Small intestine (tissue), 7 donors: ENCODE measurements around the gene USP48. TPM values are rescaled to one million over a fixed set of nuclear protein-coding genes. Genes with fewer than 3 reads are reported as not detected.

ENCODE experiments used
- DNase-seq, 2 donors: peaks; one replicate each; pipeline versions ENCODE4 v3.0.0 to v3.0.0-alpha.2; 2013
- FAIRE-seq: peaks from 2 replicates; lab custom pipeline; 2012; peaks lifted over from hg19 to GRCh38; lab: Jason Lieb, UNC
- H3K27ac ChIP-seq, 3 donors: one replicate each; pipeline ENCODE4 v1.5.1; 2013; ENCODE audit warnings: low read length in 2 of 3, mild to moderate bottlenecking in 2 of 3, control low read depth in 1 of 3, inconsistent platforms in 1 of 3, low read depth in 1 of 3, moderate library complexity in 1 of 3
- H3K27me3 ChIP-seq, 3 donors: one replicate each; pipeline ENCODE4 v1.6.1; 2013; ENCODE audit warnings: low read length in 3 of 3, inconsistent platforms in 1 of 3; ENCODE audit not compliant: control insufficient read depth in 3 of 3, insufficient read depth in 3 of 3
- H3K36me3 ChIP-seq, 3 donors: one replicate each; pipeline ENCODE4 v1.6.1; 2013; ENCODE audit warnings: low read length in 3 of 3, inconsistent platforms in 1 of 3, low read depth in 1 of 3, mild to moderate bottlenecking in 1 of 3, moderate library complexity in 1 of 3; ENCODE audit not compliant: control insufficient read depth in 3 of 3, insufficient read depth in 2 of 3
- H3K4me1 ChIP-seq, 3 donors: one replicate each; pipeline ENCODE4 v1.6.1; 2013; ENCODE audit warnings: low read length in 2 of 3, inconsistent platforms in 1 of 3, low read depth in 1 of 3, mild to moderate bottlenecking in 1 of 3, moderate library complexity in 1 of 3; ENCODE audit not compliant: control insufficient read depth in 3 of 3, insufficient read depth in 2 of 3
- H3K4me3 ChIP-seq, 3 donors: one replicate each; pipeline ENCODE4 v1.5.1; 2013; ENCODE audit warnings: low read length in 3 of 3, control low read depth in 1 of 3, inconsistent platforms in 1 of 3, low read depth in 1 of 3, mild to moderate bottlenecking in 1 of 3, moderate library complexity in 1 of 3
- H3K9me3 ChIP-seq, 2 donors: one replicate each; pipeline ENCODE4 v1.6.1; 2013; ENCODE audit warnings: low read depth in 1 of 2, low read length in 1 of 2; ENCODE audit not compliant: control insufficient read depth in 2 of 2, insufficient read depth in 1 of 2
- WGBS, 3 donors: extraction: QIAGEN DNeasy Blood & Tissue Kit; methylation state at CpG; one replicate each; pipeline ENCODE4 v1.1.7; 2013; 5-methylcytosine and 5-hydroxymethylcytosine counted together
- polyA plus RNA-seq, 4 donors: library from polyadenylated mRNA; stranded (reverse) in 3 of 4; unstranded in 1 of 4; fragments of 200-250 nt in 3 of 4; fragments of 120-200 nt in 1 of 4; gene quantifications; one replicate each; pipeline versions ENCODE4 v1.2.1 to v1.2.3, GENCODE V29; 2013
- donor health status: healthy with polysubstance abuse.
- donor health status: control.
- donor health status: control.
- donor health status: Bipolar disorder and iron deficiency.
- donor health status: healthy.

The USP48 gene
- polyA plus RNA-seq, 4 donors = 15.1 to 43.1 (median 17.8) TPM

DNA sequence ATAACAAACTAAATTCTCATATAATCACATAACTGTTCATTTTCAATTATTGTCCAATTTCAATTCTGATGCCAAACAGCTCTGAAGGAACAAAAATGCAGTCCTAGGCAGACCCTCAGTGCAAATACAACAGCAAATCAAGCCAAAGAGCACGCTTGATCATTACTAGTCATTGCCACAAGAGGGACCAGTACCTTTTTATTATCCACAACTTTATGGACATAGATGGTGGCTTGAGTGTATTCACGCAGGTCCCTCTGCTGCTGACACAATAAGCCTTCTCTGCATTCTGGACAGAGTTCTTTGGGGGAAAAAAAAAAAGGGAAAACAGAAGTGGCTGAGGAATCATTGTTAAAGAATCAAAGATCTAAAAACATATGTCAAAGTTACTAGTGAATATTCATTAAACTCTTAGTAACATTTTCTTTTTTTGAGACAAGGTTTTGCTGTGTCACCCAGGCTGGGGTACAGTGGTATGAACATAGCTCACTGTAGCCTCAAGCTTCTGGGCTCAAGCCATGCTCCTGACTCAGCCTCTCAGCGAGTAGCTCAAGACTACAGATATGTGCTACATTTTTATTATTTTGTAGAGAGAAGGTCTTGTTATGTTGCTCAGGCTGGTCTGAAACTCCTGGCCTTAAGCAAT is 79.5 kb downstream of the USP48 start:
- Histone ChIP-seq H3K4me1 (no peaks in the 10 kb centered on the region), H3K27ac (no peak overlapping the region), H3K4me3 (no peak overlapping the region), H3K27me3 (no peaks in the 10 kb centered on the region), H3K36me3 (peaks cover 7 to 40% (median 9%) of the 10 kb centered on the region in 3 donors), H3K9me3 (no peaks in the 10 kb centered on the region)
- 66 to 71% (median 70%) methylated on average over 3 of the region's 3 CpGs for WGBS, 3 donors
- FAIRE-seq (no peak), DNase-seq (peak; percentile 39 to 51)

DNA sequence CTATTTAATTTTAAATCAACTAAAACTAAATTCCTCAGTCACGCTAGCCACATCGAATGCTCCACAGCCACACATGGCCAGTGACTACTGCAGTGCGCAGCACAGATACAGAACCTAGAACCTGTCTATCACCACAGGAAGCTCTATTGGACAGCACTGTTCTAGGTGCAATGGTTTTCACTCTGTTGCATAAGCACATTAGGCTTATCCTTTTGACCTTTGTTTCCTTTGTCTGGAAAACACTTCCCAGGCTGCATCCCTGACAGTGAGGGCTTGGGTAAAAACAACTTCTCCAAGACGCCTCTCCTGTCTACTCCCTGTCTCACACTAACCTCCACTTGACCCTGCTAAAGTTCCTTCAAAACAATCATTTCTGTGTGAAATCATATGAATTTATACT is 80.2 kb downstream of the USP48 start:
- WGBS, 3 donors = 94 to 96% (median 95%) methylated on average over 4 of the region's 4 CpGs
- peaks cover 7 to 35% (median 9%) of the 10 kb centered on the region in 3 donors for H3K36me3 ChIP-seq
- no peak for FAIRE-seq
- H3K4me1 ChIP-seq = no peaks in the 10 kb centered on the region
- no peak overlapping the region for H3K27ac ChIP-seq
- no peak overlapping the region for H3K4me3 ChIP-seq
- H3K27me3 ChIP-seq = no peaks in the 10 kb centered on the region
- H3K9me3 ChIP-seq = no peaks in the 10 kb centered on the region
- peak in 1 of 2 donors; percentile 10 for DNase-seq

DNA sequence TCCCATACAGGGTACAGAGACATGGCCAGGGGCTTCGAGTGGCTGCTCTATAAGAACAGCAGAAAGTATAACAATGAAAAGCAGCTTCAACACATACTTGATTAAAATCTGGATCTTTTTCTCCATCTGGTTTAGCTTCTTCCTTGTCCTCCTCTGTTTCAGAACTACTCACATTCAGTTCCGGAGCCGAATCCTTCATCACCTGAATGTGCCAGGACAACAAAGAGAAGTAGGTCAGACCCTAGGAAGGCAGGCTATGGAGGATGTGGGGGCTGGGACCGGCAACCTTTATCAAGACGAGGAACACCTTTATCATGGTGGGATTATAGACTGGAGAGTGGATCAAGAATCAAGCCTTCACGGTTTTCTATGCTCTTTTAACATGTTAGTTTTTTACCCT is 81.5 kb downstream of the USP48 start:
- no peak overlapping the region for H3K27ac ChIP-seq
- peaks cover 5 to 35% (median 11%) of the 10 kb centered on the region in 3 donors for H3K36me3 ChIP-seq
- 93 to 97% (median 94%) methylated on average over 6 of the region's 6 CpGs for WGBS, 3 donors
- no peaks in the 10 kb centered on the region for H3K4me1 ChIP-seq
- no peak overlapping the region for H3K4me3 ChIP-seq
- FAIRE-seq (no peak), DNase-seq (no peak)
- no peaks in the 10 kb centered on the region for H3K9me3 ChIP-seq
- H3K27me3 ChIP-seq = no peaks in the 10 kb centered on the region

DNA sequence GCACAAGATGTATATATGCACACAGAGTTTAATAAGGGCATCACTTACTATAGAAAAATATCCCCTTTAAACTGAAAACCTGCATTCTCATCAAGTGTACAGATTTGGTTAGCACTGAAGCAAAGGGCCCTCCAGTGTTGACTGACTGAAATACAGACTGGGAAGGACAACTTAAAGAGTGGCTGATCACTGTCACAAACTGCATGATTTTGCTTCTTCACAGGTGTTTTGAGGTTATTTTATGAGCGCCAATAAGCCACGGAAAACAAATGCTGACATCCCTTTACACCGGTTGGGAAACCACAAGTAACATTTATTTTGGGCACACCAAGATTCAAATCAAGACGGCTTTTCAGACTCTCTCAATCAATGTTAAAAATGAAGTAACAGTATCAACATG is 82.9 kb downstream of the USP48 start:
- H3K9me3 ChIP-seq = no peaks in the 10 kb centered on the region
- FAIRE-seq (no peak), DNase-seq (no peak)
- no peaks in the 10 kb centered on the region for H3K27me3 ChIP-seq
- H3K27ac ChIP-seq = no peak overlapping the region
- H3K4me1 ChIP-seq = no peaks in the 10 kb centered on the region
- H3K4me3 ChIP-seq = no peak overlapping the region
- peaks cover 5 to 39% (median 8%) of the 10 kb centered on the region in 3 donors for H3K36me3 ChIP-seq
- WGBS, 3 donors = 74 to 86% (median 78%) methylated on average over 4 of the region's 4 CpGs

DNA sequence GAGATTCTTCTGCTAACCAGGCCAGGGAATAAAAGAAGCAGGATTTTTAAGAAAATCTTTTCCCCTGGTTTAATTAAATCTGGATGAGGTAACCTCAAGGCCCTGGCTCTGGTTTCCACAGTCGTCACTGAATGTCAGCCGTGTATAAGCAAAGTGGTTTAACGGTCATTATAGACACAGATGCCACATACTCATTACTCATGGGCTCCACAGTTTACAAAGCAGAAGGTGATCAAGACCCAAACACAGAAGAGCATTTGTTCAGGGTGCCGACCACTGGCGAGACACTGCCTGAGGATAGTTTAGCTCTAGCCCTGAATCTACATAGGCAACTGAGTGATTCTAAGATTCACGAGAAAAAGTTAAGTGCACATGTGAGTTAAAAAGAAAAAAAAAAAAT is 86.0 kb downstream of the USP48 start:
- DNase-seq (no peak), FAIRE-seq (no peak)
- no peak overlapping the region for H3K4me3 ChIP-seq
- no peak overlapping the region for H3K27ac ChIP-seq
- H3K4me1 ChIP-seq = no peaks in the 10 kb centered on the region
- H3K27me3 ChIP-seq = no peaks in the 10 kb centered on the region
- WGBS, 3 donors = 88 to 95% (median 94%) methylated on average over 6 of the region's 6 CpGs
- peaks cover 11 to 44% (median 14%) of the 10 kb centered on the region in 3 donors for H3K36me3 ChIP-seq
- no peaks in the 10 kb centered on the region for H3K9me3 ChIP-seq

DNA sequence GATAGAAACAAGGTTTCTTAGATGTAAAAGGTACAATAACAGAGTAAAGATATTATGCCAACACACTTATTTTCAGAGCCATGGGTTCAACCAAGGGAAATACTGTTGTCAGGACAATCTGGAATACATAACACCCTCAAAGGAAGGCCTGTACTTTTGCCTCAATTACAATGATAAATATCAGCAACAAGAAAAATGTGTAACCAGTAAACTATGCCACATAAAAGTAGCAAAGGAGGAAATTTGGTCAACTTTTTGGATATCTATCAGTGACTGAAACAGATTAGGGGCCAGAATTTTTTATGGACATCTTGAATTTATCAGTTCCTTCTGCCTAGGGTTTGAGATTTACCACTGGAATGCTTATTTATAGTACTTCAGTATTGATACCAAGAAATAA is 89.2 kb downstream of the USP48 start:
- H3K9me3 ChIP-seq = no peaks in the 10 kb centered on the region
- no peak overlapping the region for H3K27ac ChIP-seq
- H3K27me3 ChIP-seq = no peaks in the 10 kb centered on the region
- H3K4me3 ChIP-seq = no peak overlapping the region
- H3K36me3 ChIP-seq = peaks cover 12 to 47% (median 14%) of the 10 kb centered on the region in 3 donors
- H3K4me1 ChIP-seq = no peaks in the 10 kb centered on the region
- DNase-seq = no peak
- no peak for FAIRE-seq

DNA sequence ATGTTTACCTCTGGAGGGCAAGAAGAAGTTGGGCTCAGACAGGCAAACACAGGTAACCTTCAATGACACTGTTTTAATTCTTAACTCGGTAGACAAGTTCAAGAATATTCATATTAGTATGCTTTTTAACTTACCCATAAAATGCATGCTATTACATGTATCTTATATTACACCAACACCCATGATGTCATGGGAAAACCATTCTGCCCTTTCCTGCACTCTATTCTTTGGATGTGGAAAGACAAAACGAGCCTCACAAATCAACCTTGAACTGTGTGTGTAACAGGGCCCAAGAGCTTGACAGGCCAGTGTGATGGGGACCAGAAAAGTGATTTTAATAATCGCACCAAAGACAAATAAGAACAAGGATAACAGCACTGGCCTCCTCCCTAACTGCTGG is 91.2 kb downstream of the USP48 start:
- no peak overlapping the region for H3K4me3 ChIP-seq
- no peaks in the 10 kb centered on the region for H3K4me1 ChIP-seq
- no peak for FAIRE-seq
- no peak overlapping the region for H3K27ac ChIP-seq
- H3K9me3 ChIP-seq = no peaks in the 10 kb centered on the region
- DNase-seq = no peak
- H3K27me3 ChIP-seq = no peaks in the 10 kb centered on the region
- 80 to 85% (median 84%) methylated on average over 3 of the region's 3 CpGs for WGBS, 3 donors
- peaks cover 10 to 51% (median 20%) of the 10 kb centered on the region in 3 donors for H3K36me3 ChIP-seq

DNA sequence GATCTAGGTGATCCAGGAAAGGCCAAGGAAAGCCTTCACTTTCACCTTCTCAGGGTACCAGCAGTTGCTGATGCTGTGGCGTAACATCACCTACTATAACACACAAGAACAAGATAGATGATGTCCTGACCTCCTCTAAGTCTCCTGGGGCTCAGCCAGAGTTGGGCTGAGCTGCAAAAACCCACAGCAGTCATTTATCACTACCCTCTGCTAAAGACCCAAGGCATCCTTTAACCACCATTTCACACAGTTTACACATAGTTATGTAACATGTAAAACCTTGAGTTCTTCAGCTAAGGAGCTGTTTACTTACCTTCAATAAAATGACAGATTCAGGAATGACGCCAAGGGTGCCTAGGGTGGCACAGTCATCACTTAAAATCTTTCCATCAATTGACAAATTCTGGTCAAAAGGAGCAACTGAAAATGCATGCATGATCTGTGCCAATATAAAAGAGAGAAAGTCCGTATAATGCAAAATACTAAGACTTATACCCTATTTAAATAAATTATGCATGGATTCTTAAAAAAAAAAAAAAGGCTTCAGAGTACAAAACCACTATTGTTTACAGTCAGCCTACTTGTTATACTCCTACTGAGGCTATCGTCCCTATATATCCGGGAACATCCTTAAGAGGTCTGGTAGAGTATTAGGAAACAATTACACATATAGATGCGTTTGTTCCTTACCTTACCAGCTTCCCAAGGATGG is 93.1 kb downstream of the USP48 start:
- Histone ChIP-seq H3K27ac (no peak overlapping the region), H3K4me3 (no peak overlapping the region), H3K4me1 (no peaks in the 10 kb centered on the region), H3K36me3 (peaks cover 15 to 52% (median 25%) of the 10 kb centered on the region in 3 donors), H3K27me3 (no peaks in the 10 kb centered on the region), H3K9me3 (peaks cover 0 to 7% of the 10 kb centered on the region in 2 donors)
- FAIRE-seq (no peak), DNase-seq (no peak)
- WGBS, 3 donors = 94 to 97% (median 97%) methylated on average over 6 of the region's 6 CpGs
